Coronary artery (tissue), 2 donors: Measurements from ENCODE around the gene ZBTB48.

ENCODE experiments used
- DNase-seq: peaks from one replicate; pipeline ENCODE4 v3.0.0-alpha.2; 2017; ENCODE audit warnings: low spot score
- H3K27ac ChIP-seq, 2 donors: fragments of 200-600 bp; sonication (generic); one replicate each; pipeline ENCODE4 v1.5.1; 2016 to 2019
- H3K4me3 ChIP-seq: fragments of 200-600 bp; sonication (generic); 2 replicates; pipeline ENCODE4 v1.5.1; 2016; ENCODE audit warnings: mild to moderate bottlenecking, moderate library complexity
- CTCF ChIP-seq: fragments of 200-600 bp; sonication (generic); IDR thresholded peaks from one replicate; pipeline ENCODE4 v1.5.1; 2019; ENCODE audit warnings: antibody characterized with exemption

ZBTB48 gene

GRCh38 chr1:6579374-6580118, at the start of gene ZBTB48:
Gene ZBTB48, plus strand, starts transcription at chr1:6579994. Its CDS starts 616 bp downstream, at chr1:6580610.
- Histone ChIP-seq H3K27ac (peak within 1 kb of the TSS; percentile 93 to 98), H3K4me3 (peak within 1 kb of the TSS; percentile 96)
- DNase-seq = peak; percentile 99
- no peak for TF ChIP-seq CTCF

GRCh38 chr1:6530504-6531160, 49.2 kb upstream of the ZBTB48 start:
- no peak for DNase-seq
- H3K4me3 ChIP-seq = no peak overlapping the region
- TF ChIP-seq CTCF = no peak
- no peak overlapping the region for H3K27ac ChIP-seq

GRCh38 chr1:6531996-6532395, 47.8 kb upstream of the ZBTB48 start:
- H3K27ac ChIP-seq = no peak overlapping the region
- DNase-seq = no peak
- no peak overlapping the region for H3K4me3 ChIP-seq
- TF ChIP-seq CTCF = no peak

GRCh38 chr1:6534248-6534822, 45.5 kb upstream of the ZBTB48 start:
- Histone ChIP-seq H3K4me3 (no peak overlapping the region), H3K27ac (no peak overlapping the region)
- no peak for TF ChIP-seq CTCF
- DNase-seq = no peak

- no peak for TF ChIP-seq CTCF
- Histone ChIP-seq H3K4me3 (no peak overlapping the region), H3K27ac (no peak overlapping the region)
- DNase-seq = no peak
These were observed 44.6 kb upstream of the ZBTB48 start for GRCh38 chr1:6535214-6535613.

GRCh38 chr1:6536291-6536690, 43.5 kb upstream of the ZBTB48 start:
- DNase-seq = no peak
- no peak overlapping the region for H3K4me3 ChIP-seq
- TF ChIP-seq CTCF = no peak
- no peak overlapping the region for H3K27ac ChIP-seq
